ENCODE results near the gene HEATR5A.
"Not testable (repeated sequence)": the region's sequence is repeated elsewhere in the genome, so short reads cannot be mapped to it uniquely, and the experiment has no call there.

The HEATR5A gene

GRCh38 chr14:31312934-31313333, 107.4 kb downstream of the HEATR5A start:
- H3K36me3 ChIP-seq (ENCODE audit: control insufficient read depth, insufficient read depth, low read length) = no peaks in the 10 kb centered on the region; the same call in none of the 2 replicates
- no peak for DNase-seq (ENCODE audit: extremely low read depth, insufficient read length)
- no peak overlapping the region for H3K4me3 ChIP-seq (replicated peaks; ENCODE audit: low read depth, low read length)
- no peak for TF ChIP-seq CTCF (IDR thresholded peaks at IDR 0.05; ENCODE audit: insufficient read depth, low read length, poor library complexity, severe bottlenecking)
- no peaks in the 10 kb centered on the region for H3K27me3 ChIP-seq (replicated peaks; ENCODE audit: control insufficient read depth, insufficient read depth, low read length)

GRCh38 chr14:31312370-31312769, 108.0 kb downstream of the HEATR5A start:
- not testable (repeated sequence) for H3K27me3 ChIP-seq (replicated peaks; ENCODE audit: control insufficient read depth, insufficient read depth, low read length); H3K4me3 ChIP-seq (replicated peaks; ENCODE audit: low read depth, low read length); DNase-seq (ENCODE audit: extremely low read depth, insufficient read length); H3K36me3 ChIP-seq (ENCODE audit: control insufficient read depth, insufficient read depth, low read length)

- no peaks in the 10 kb centered on the region; the same call in 1 of the 2 replicates for H3K36me3 ChIP-seq (ENCODE audit: control insufficient read depth, insufficient read depth, low read length)
- no peaks in the 10 kb centered on the region for H3K27me3 ChIP-seq (replicated peaks; ENCODE audit: control insufficient read depth, insufficient read depth, low read length)
- H3K4me3 ChIP-seq (replicated peaks; ENCODE audit: low read depth, low read length) = no peak overlapping the region
- TF ChIP-seq CTCF (IDR thresholded peaks at IDR 0.05; ENCODE audit: insufficient read depth, low read length, poor library complexity, severe bottlenecking) = no peak
- DNase-seq (ENCODE audit: extremely low read depth, insufficient read length) = no peak
Observed at GRCh38 chr14:31307618-31308017, 112.7 kb downstream of the HEATR5A start.

GRCh38 chr14:31307198-31307597, 113.2 kb downstream of the HEATR5A start:
- no peaks in the 10 kb centered on the region for H3K27me3 ChIP-seq (replicated peaks; ENCODE audit: control insufficient read depth, insufficient read depth, low read length)
- H3K4me3 ChIP-seq (replicated peaks; ENCODE audit: low read depth, low read length) = no peak overlapping the region
- no peak for DNase-seq (ENCODE audit: extremely low read depth, insufficient read length)
- TF ChIP-seq CTCF (IDR thresholded peaks at IDR 0.05; ENCODE audit: insufficient read depth, low read length, poor library complexity, severe bottlenecking) = no peak
- H3K36me3 ChIP-seq (ENCODE audit: control insufficient read depth, insufficient read depth, low read length) = no peaks in the 10 kb centered on the region

GRCh38 chr14:31303654-31304053, 116.7 kb downstream of the HEATR5A start:
- TF ChIP-seq CTCF (IDR thresholded peaks at IDR 0.05; ENCODE audit: insufficient read depth, low read length, poor library complexity, severe bottlenecking) = no peak
- no peak for DNase-seq (ENCODE audit: extremely low read depth, insufficient read length)

GRCh38 chr14:31300883-31301282, 119.5 kb downstream of the HEATR5A start:
- Histone ChIP-seq H3K27me3 (replicated peaks; ENCODE audit: control insufficient read depth, insufficient read depth, low read length) (no peaks in the 10 kb centered on the region), H3K36me3 (ENCODE audit: control insufficient read depth, insufficient read depth, low read length) (no peaks in the 10 kb centered on the region), H3K4me3 (replicated peaks; ENCODE audit: low read depth, low read length) (no peak overlapping the region)
- no peak for TF ChIP-seq CTCF (IDR thresholded peaks at IDR 0.05; ENCODE audit: insufficient read depth, low read length, poor library complexity, severe bottlenecking)
- DNase-seq (ENCODE audit: extremely low read depth, insufficient read length) = no peak

More at GRCh38 chr14:31303654-31304053, 116.7 kb downstream of the HEATR5A start:
- no peaks in the 10 kb centered on the region for H3K36me3 ChIP-seq (ENCODE audit: control insufficient read depth, insufficient read depth, low read length)
- no peaks in the 10 kb centered on the region for H3K27me3 ChIP-seq (replicated peaks; ENCODE audit: control insufficient read depth, insufficient read depth, low read length)
- no peak overlapping the region for H3K4me3 ChIP-seq (replicated peaks; ENCODE audit: low read depth, low read length)
